Ureter (tissue), 1 donor: ENCODE data around the gene CCDC185. TPM values are rescaled to one million over a fixed set of nuclear protein-coding genes. Genes with fewer than 3 reads are reported as not detected.
A peak's percentile ranks its signal among the peaks of the same experiment; 100 is the strongest.

Experiments used
- DNase-seq: peaks from one replicate; pipeline ENCODE4 v3.0.0-alpha.2; 2020; ENCODE audit warnings: low spot score
- total RNA-seq: library from RNA; stranded (reverse); gene quantifications from one replicate; pipeline ENCODE4 v1.2.4, GENCODE V29; 2023
- donor health status: DM: yes; HTN: yes; CAD: no.

The CCDC185 gene
- not detected for total RNA-seq

- no peak for DNase-seq
Measured at GRCh38 chr1:223393275-223394214, at the start of gene CCDC185. TSS of gene CCDC185 (plus strand) at chr1:223393415. CDS start at chr1:223393476, 61 bp downstream.

DNA sequence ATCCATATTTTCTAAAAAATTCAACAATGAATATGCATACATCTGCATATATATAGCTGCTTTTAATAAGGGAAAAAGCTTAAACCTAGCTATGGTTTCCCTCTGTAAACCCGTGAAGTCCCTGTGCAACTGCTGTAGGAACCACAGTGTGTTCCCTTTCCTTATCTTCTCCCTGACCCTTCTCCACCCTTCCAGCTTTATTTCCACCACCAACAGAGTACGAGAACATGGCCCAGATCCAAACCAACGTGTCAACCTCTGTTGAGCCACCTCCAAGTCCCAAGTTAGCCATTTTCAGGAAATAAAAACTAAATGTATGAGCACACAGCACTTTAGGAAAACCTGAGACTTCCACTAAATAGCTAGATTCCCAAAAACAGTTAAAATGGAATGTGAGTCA, 49.5 kb upstream of the CCDC185 start:
- DNase-seq = no peak

DNA sequence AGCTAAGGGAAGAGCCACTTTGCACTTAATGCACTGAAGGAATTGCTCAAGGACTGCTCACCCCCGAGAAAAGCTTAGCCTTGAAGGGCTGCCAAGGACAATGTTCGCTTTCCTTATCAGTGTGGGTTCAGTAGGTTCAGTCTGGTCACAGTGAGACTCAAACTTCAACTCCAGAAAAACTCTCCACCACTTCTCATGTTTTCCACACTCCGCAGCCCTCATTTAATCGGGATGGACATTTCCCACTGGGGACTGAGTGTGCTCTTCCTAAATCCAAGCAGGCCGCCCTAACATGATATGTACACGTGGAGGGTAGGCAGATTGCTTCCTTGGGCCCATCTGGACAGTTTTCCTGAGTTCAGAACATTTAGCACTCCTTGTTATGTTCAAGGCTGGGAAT, 48.7 kb upstream of the CCDC185 start:
- no peak for DNase-seq

- DNase-seq = no peak
Measured at GRCh38 chr1:223345720-223346119, 47.5 kb upstream of the CCDC185 start.

DNA sequence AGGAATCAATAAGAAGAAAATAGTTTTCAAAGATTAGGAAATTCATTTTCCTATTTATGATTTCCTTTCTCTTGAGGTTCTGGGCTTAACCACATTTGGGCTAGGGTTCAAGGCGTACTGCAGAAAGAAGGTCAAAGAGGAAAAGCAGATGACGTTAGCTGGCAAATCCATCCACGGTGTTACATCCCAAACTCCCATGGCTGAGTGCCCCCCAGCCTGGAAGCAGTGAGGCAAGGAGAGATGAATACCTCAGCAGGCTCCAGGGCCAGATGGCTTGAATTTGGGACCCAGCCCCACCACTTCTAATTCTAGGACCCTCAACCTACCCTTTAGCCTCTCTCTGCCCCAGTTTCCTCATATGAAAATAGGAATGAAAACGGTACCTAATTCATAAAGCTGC, 46.9 kb upstream of the CCDC185 start:
- no peak for DNase-seq

DNA sequence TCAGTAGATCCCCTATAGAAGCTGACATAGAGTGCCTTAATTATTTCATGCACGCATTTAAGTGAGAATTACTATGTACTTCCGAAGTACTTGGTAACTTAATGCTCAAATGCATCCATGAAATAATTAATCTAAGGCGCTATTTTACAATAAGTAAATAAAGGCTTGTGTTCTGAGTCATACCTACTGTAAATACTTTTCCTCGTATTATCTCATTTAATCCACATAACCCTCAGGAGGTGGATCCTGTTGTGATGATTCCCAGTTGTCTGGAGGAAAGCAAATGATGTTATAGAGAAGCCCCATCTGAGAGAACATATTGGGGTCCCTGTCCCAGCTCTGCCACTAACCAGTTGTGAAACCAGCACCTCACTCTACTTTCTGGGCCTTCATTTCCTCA, 45.6 kb upstream of the CCDC185 start:
- DNase-seq = no peak

DNA sequence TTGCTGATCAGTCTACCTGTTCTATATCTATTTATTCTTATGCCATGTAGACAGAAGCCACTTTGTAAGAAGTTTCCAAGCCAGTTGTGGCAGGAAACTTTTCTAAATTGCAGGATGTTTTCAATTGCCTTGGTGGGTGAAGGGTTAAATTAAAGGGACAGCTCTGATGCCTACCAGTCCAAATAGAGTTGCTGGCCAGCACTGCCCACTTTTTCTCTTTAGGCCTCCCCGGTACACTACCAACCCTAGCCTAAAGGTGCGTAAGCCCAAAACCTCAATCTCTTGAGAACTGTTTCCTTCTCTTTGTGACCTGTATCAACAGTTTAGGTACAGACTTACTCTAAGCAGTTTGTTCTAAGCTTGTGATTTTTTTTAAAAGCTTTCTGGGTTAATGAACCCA, 44.8 kb upstream of the CCDC185 start:
- no peak for DNase-seq

- DNase-seq = no peak
Measured at GRCh38 chr1:223349241-223349640, 44.0 kb upstream of the CCDC185 start.

- DNase-seq = no peak
Measured at GRCh38 chr1:223350361-223350908, 42.8 kb upstream of the CCDC185 start.

DNA sequence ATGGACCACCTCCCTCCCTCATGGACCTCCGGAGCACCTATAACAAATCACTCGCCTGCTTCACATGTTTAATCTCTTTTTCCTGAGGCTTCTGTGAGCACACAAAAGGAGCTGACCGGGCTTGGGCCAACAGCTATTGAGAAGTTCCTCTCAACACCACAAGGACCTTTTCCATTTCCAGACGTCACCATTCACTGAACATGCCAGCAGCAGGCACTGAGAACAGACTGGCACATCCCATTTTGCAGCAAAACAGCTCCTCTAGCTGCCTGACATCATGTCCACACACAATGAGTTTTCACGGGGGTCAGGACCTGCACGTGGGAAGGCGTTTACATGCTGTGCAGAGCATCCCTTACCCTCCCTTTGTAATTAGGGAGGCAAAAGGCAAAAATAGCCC, 40.3 kb upstream of the CCDC185 start:
- DNase-seq = no peak

DNA sequence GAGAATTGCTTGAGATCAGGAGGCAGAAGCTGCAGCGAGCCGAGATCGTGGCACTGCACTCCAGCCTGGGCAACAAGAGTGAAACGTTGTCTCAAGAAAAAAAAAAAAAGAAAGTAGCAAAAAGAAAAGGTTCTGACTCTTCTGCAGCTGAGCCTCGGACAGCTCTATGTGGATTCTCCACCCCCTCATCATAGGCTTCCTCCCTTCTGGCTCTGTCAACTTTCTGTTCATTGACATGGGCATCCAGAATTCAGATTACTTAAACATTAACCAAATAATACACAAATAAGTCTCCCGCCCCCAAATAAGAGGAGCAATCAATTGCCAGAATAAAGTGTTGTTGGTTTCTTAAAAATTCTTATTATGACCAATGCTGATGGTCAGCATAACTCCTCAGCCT, 39.3 kb upstream of the CCDC185 start:
- no peak for DNase-seq

GRCh38 chr1:223355699-223356098, 37.5 kb upstream of the CCDC185 start:
- DNase-seq = no peak

DNA sequence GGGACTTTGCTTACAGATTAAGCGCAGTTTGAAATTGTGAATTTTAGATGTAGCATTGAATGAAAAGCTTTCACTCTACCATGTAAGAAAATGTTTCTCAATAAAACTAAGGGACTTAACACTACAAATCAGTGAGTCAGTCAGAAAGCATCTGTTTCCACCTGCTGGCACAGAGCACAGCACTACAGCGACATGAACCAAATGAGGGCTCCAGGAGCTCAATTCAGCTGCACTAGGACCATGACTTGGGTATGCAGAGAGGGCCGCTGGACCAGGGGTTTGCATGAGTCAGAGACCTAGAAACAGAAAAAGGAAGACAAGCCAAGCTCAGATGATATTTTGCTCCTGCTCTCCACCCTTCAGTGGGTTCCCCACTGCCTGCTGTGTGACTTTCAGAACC, 34.4 kb upstream of the CCDC185 start:
- DNase-seq = no peak

DNA sequence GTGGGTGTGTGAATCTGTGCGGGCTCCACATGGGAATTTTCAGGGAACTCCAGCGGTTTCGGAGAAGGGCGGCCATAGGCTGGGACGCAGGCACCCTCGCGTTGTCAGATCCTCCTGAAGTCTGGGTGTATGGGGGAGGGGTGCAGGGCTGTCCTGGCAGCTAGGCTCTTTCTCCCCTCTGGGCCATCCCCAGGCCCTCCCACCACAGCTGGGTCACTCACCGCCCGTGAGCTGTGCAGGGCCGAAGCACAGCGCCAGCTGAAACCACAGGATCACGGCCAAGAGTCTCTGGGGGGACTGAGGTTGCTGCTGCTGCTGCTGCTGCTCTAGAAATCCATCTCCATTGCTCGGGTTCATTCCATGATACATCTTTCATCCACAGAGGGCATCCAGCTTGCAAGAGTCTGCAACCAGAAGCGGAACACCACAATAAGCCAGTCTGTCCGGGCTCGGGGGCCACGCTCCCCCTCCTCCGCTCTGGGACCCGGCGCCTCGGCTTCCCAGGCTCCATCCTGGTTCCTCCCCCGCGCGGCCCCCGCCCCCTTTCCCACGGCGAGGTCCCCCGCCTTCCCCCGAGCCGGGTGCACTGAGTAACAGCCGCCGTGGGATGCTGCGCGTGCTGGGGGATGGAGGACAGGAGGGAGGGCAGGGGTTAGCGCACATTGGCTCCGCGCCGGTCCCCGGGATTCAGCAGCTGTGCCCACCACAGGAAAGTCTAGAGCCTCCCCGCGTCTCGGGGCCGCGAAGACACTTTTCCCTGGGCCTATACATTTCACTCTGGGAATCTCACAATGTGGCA, 30.0 kb upstream of the CCDC185 start:
- DNase-seq = no peak

GRCh38 chr1:223363856-223364684, 29.1 kb upstream of the CCDC185 start, which contains the start of gene SUSD4:
TSS of gene SUSD4 (minus strand) at chr1:223364176. CDS start at chr1:223363425, 751 bp downstream.
- DNase-seq = peak; percentile 53

GRCh38 chr1:223364685-223365382, 28.4 kb upstream of the CCDC185 start:
- no peak for DNase-seq

GRCh38 chr1:223374064-223374610, 19.1 kb upstream of the CCDC185 start:
- no peak for DNase-seq

GRCh38 chr1:223378754-223379153, 14.5 kb upstream of the CCDC185 start:
- no peak for DNase-seq

- DNase-seq = no peak
Measured at GRCh38 chr1:223386013-223386412, 7.2 kb upstream of the CCDC185 start.

DNA sequence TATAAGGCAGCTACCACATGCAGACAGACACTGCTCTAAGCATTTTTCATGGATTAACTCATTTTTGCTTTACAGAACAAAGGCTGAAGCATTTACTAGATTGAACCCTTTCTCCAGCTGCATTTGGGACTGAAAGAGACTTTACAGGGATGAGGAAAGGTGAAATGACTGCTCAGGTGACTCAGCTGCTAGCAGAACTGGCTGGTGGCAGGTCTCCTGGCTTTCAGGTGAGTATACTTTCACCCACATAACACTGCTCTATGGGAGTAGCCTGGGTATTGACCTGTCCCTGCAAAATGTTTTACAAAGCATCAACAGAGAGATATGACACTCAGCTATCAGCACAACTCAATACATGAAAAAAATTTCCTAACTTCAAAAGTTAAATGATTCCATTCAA, 2.6 kb upstream of the CCDC185 start:
- DNase-seq = no peak

GRCh38 chr1:223394242-223394641, 1.0 kb downstream of the CCDC185 start:
- DNase-seq = no peak
